Aorta (tissue), 5 donors: ENCODE data around the gene IPO13. TPM values are rescaled to one million over a fixed set of nuclear protein-coding genes. Genes with fewer than 3 reads are reported as not detected.

Experiments
- ATAC-seq: fragments of 200-7000 bp; cut with Tn5 transposase; one replicate; pipeline ENCODE4 v1.9.1; 2022; ENCODE audit warnings: moderate library complexity; ENCODE audit not compliant: low FRiP score
- DNase-seq, 2 donors: peaks; one replicate each; pipeline ENCODE4 v3.0.0-alpha.2; 2020
- H3K27ac ChIP-seq, 2 donors: one replicate each; pipeline ENCODE4 v1.5.1; 2013; ENCODE audit warnings: low read length in 2 of 2, mild to moderate bottlenecking in 2 of 2, moderate library complexity in 2 of 2, control low read depth in 1 of 2, inconsistent platforms in 1 of 2, low read depth in 1 of 2
- H3K27me3 ChIP-seq, 2 donors: one replicate each; pipeline ENCODE4 v1.6.1; 2013; ENCODE audit warnings: control low read depth in 1 of 2, low read length in 1 of 2, mild to moderate bottlenecking in 1 of 2, moderate library complexity in 1 of 2; ENCODE audit not compliant: insufficient read depth in 2 of 2, control insufficient read depth in 1 of 2
- H3K36me3 ChIP-seq, 2 donors: one replicate each; pipeline ENCODE4 v1.6.1; 2013; ENCODE audit warnings: control low read depth in 1 of 2, low read length in 1 of 2, mild to moderate bottlenecking in 1 of 2; ENCODE audit not compliant: insufficient read depth in 2 of 2, control insufficient read depth in 1 of 2
- H3K4me1 ChIP-seq, 2 donors: one replicate each; pipeline ENCODE4 v1.6.1; 2013; ENCODE audit warnings: low read length in 2 of 2, control low read depth in 1 of 2, mild to moderate bottlenecking in 1 of 2, moderate library complexity in 1 of 2; ENCODE audit not compliant: insufficient read depth in 2 of 2, control insufficient read depth in 1 of 2
- H3K4me3 ChIP-seq, 2 donors: one replicate each; pipeline ENCODE4 v1.5.1; 2013; ENCODE audit warnings: low read length in 2 of 2, control low read depth in 1 of 2, mild to moderate bottlenecking in 1 of 2
- H3K9me3 ChIP-seq: one replicate; pipeline ENCODE4 v1.6.1; 2013; ENCODE audit warnings: mild to moderate bottlenecking, low read length; ENCODE audit not compliant: control insufficient read depth
- WGBS, 2 donors: extraction: QIAGEN DNeasy Blood & Tissue Kit; methylation state at CpG; one replicate each; pipeline ENCODE4 v1.1.7; 2013; 5-methylcytosine and 5-hydroxymethylcytosine counted together
- intact Hi-C, 2 donors: fragments of 100-400 bp; cut with DNase I; formaldehyde crosslinking; loops; one replicate each; pipeline versions ENCODE4 v1.14.2 to v1.15.0; 2022
- polyA plus RNA-seq, 2 donors: library from polyadenylated mRNA; stranded (reverse); fragments of 200-250 nt; gene quantifications; one replicate each; pipeline ENCODE4 v1.2.3, GENCODE V29; 2013
- total RNA-seq, 2 donors: library from RNA; stranded (reverse); fragmentation: NEBNext Ultra II Directional; extraction: Animal tissue kit (Norgen Biotek cat#: 25700); gene quantifications; one replicate each; pipeline ENCODE4 v1.2.1, GENCODE V29; 2021
- donor health status: healthy with polysubstance abuse.
- donor health status: Bipolar disorder and iron deficiency.
- donor health status: DM: no; HTN: no; CAD: no.
- donor health status: DM: no; HTN: no; CAD: no.
- donor health status: DM: yes; HTN: yes; CAD: no.

Gene IPO13
- total and polyA plus RNA-seq, 4 donors, result 9.8 to 29.2 (median 20.9) TPM

- WGBS, 2 donors, result 83 to 84% methylated on average over 15 of the region's 15 CpGs
- H3K27ac ChIP-seq, result no peak overlapping the region
- intact Hi-C loops, result no loop called here
- H3K4me1 ChIP-seq, result no peaks in the 10 kb centered on the region
- DNase-seq (peak; percentile 46 to 69), ATAC-seq (no peak)
- H3K27me3 ChIP-seq, result no peaks in the 10 kb centered on the region
- H3K4me3 ChIP-seq, result no peak overlapping the region
- H3K36me3 ChIP-seq, result no peaks in the 10 kb centered on the region
- no peaks in the 10 kb centered on the region for H3K9me3 ChIP-seq
Observed at GRCh38 chr1:43982808-43983207, 36.1 kb downstream of the IPO13 start.

GRCh38 chr1:43983253-43983899 lies 36.6 kb downstream of the IPO13 start:
- 71 to 77% methylated on average over 12 of the region's 12 CpGs for WGBS, 2 donors
- no peak overlapping the region for H3K4me3 ChIP-seq
- H3K27me3 ChIP-seq, result no peaks in the 10 kb centered on the region
- H3K27ac ChIP-seq, result no peak overlapping the region
- DNase-seq (peak in 1 of 2 donors; percentile 18), ATAC-seq (no peak)
- H3K4me1 ChIP-seq, result no peaks in the 10 kb centered on the region
- intact Hi-C loops, result no loop called here
- H3K9me3 ChIP-seq, result no peaks in the 10 kb centered on the region
- H3K36me3 ChIP-seq, result no peaks in the 10 kb centered on the region

GRCh38 chr1:43984855-43985254 lies 38.1 kb downstream of the IPO13 start:
- Histone ChIP-seq H3K4me1 (no peaks in the 10 kb centered on the region), H3K27me3 (no peaks in the 10 kb centered on the region), H3K36me3 (no peaks in the 10 kb centered on the region), H3K27ac (no peak overlapping the region), H3K4me3 (no peak overlapping the region), H3K9me3 (no peaks in the 10 kb centered on the region)
- 93 to 97% methylated on average over 14 to 16 of the region's 16 CpGs for WGBS, 2 donors
- no peak for ATAC-seq
- no peak for DNase-seq
- intact Hi-C loops, result no loop called here

- H3K27me3 ChIP-seq, result no peaks in the 10 kb centered on the region
- DNase-seq (no peak), ATAC-seq (no peak)
- H3K36me3 ChIP-seq, result no peaks in the 10 kb centered on the region
- no peak overlapping the region for H3K4me3 ChIP-seq
- 77 to 81% methylated on average over 4 of the region's 4 CpGs for WGBS, 2 donors
- no peak overlapping the region for H3K27ac ChIP-seq
- H3K9me3 ChIP-seq, result no peaks in the 10 kb centered on the region
- intact Hi-C loops, result no loop called here
- no peaks in the 10 kb centered on the region for H3K4me1 ChIP-seq
Observed at GRCh38 chr1:43985984-43986595, 39.3 kb downstream of the IPO13 start.

GRCh38 chr1:43986712-43987111 lies 40.0 kb downstream of the IPO13 start:
- 70 to 75% methylated on average over 6 of the region's 6 CpGs for WGBS, 2 donors
- intact Hi-C loops, result no loop called here
- Histone ChIP-seq H3K4me3 (no peak overlapping the region), H3K36me3 (no peaks in the 10 kb centered on the region), H3K9me3 (no peaks in the 10 kb centered on the region), H3K27me3 (no peaks in the 10 kb centered on the region), H3K27ac (no peak overlapping the region), H3K4me1 (no peaks in the 10 kb centered on the region)
- no peak for ATAC-seq
- DNase-seq, result no peak

- no peak overlapping the region for H3K27ac ChIP-seq
- no peaks in the 10 kb centered on the region for H3K9me3 ChIP-seq
- DNase-seq (no peak), ATAC-seq (no peak)
- H3K4me3 ChIP-seq, result no peak overlapping the region
- no peaks in the 10 kb centered on the region for H3K36me3 ChIP-seq
- intact Hi-C loops, result no loop called here
- WGBS, 2 donors, result 68 to 73% methylated on average over 6 of the region's 6 CpGs
- no peaks in the 10 kb centered on the region for H3K4me1 ChIP-seq
- no peaks in the 10 kb centered on the region for H3K27me3 ChIP-seq
Observed at GRCh38 chr1:43987159-43987902, 40.6 kb downstream of the IPO13 start.

- WGBS, 2 donors, result 67 to 69% methylated on average over 19 of the region's 19 CpGs
- no peaks in the 10 kb centered on the region for H3K36me3 ChIP-seq
- DNase-seq (peak in 1 of 2 donors; percentile 68), ATAC-seq (no peak)
- H3K4me1 ChIP-seq, result no peaks in the 10 kb centered on the region
- intact Hi-C loops, result loop anchor here in 1 of 2 donors (5.0 to 10.0 kb wide), 2 partner anchors 42 to 224 kb away; partner anchors contain the start of genes DMAP1 and SLC6A9
- H3K27me3 ChIP-seq, result no peaks in the 10 kb centered on the region
- no peaks in the 10 kb centered on the region for H3K9me3 ChIP-seq
- H3K27ac ChIP-seq, result peak overlapping the region in 1 of 2 donors; percentile 34
- no peak overlapping the region for H3K4me3 ChIP-seq
Observed at GRCh38 chr1:43990271-43991199, 43.8 kb downstream of the IPO13 start.

GRCh38 chr1:43991200-43991475 lies 44.4 kb downstream of the IPO13 start:
- H3K27me3 ChIP-seq, result no peaks in the 10 kb centered on the region
- H3K9me3 ChIP-seq, result no peaks in the 10 kb centered on the region
- no peaks in the 10 kb centered on the region for H3K4me1 ChIP-seq
- ATAC-seq, result peak; percentile 23
- DNase-seq, result no peak
- 0 to 1% methylated on average over 10 of the region's 10 CpGs for WGBS, 2 donors
- H3K27ac ChIP-seq, result peak overlapping the region in 1 of 2 donors; percentile 34
- H3K36me3 ChIP-seq, result no peaks in the 10 kb centered on the region
- H3K4me3 ChIP-seq, result no peak overlapping the region
- intact Hi-C loops, result loop anchor here in 1 of 2 donors (5.0 to 10.0 kb wide), 2 partner anchors 41 to 224 kb away; partner anchors contain the start of genes DMAP1 and SLC6A9
